ENCODE measurements around the gene ST14.
"Not testable (repeated sequence)": the region's sequence is repeated elsewhere in the genome, so short reads cannot be mapped to it uniquely, and the experiment has no call there.

The ST14 gene

DNA sequence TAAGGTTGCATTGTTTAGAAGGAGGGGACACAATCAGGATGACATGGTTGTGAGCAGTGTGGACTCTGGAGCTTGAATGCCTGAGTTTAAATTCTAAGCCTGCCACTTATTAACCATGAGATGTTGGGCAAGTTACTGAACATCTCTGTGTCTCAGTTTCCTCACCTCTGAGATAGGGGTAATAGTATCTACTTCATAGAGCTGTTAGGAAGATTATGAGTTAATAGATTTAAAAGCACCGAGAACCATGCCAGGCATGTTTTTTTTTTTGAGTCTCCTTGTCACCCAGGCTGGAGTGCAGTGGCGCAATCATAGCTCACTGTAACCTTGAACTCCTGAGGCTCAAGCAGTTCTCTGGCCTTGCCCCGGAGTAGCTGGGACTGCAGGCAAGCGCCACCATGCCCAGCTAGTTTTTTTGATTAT lies 33.3 kb downstream of the ST14 start (continued):
- TF ChIP-seq, protein P1, sequence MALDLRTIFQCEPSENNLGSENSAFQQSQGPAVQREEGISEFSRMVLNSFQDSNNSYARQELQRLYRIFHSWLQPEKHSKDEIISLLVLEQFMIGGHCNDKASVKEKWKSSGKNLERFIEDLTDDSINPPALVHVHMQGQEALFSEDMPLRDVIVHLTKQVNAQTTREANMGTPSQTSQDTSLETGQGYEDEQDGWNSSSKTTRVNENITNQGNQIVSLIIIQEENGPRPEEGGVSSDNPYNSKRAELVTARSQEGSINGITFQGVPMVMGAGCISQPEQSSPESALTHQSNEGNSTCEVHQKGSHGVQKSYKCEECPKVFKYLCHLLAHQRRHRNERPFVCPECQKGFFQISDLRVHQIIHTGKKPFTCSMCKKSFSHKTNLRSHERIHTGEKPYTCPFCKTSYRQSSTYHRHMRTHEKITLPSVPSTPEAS (tag by site-specific recombination; IDR thresholded peaks at IDR 0.05) = no peak
- no peak for TF ChIP-seq ZNF521 (tag by site-specific recombination; IDR thresholded peaks at IDR 0.05)
- TF ChIP-seq KLF16 (tag by site-specific recombination; IDR thresholded peaks at IDR 0.05) = no peak
- no peak for TF ChIP-seq ZNF558 (tag by site-specific recombination; IDR thresholded peaks at IDR 0.05)
- TF ChIP-seq, protein P2, sequence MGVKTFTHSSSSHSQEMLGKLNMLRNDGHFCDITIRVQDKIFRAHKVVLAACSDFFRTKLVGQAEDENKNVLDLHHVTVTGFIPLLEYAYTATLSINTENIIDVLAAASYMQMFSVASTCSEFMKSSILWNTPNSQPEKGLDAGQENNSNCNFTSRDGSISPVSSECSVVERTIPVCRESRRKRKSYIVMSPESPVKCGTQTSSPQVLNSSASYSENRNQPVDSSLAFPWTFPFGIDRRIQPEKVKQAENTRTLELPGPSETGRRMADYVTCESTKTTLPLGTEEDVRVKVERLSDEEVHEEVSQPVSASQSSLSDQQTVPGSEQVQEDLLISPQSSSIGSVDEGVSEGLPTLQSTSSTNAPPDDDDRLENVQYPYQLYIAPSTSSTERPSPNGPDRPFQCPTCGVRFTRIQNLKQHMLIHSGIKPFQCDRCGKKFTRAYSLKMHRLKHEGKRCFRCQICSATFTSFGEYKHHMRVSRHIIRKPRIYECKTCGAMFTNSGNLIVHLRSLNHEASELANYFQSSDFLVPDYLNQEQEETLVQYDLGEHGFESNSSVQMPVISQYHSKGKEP (tag by site-specific recombination; IDR thresholded peaks at IDR 0.05) = no peak
- no peak for TF ChIP-seq ZNF2 (tag by site-specific recombination; IDR thresholded peaks at IDR 0.05)

DNA sequence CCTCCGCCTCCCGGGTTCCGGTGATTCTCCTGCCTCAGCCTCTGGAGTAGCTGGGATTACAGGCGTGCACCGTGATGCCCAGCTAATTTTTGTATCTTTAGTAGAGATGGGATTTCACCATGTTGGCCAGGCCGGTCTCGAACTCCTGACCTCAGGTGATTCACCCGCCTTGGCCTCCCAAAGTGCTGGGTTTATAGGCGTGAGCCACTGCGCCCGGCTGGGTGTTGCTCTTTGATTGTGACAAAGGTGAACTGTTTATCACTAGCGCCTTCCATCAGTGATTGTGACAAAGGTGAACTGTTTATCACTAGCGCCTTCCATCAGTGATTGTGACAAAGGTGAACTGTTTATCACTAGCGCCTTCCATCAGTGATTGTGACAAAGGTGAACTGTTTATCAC lies 34.0 kb downstream of the ST14 start:
- H3K4me1 ChIP-seq (ENCODE audit: control insufficient read depth, insufficient read depth, low read length); CTCF ChIA-PET; H3K9me3 ChIP-seq (ENCODE audit: control insufficient read depth, insufficient read depth, low read depth, low read length); H3K4me3 ChIP-seq (ENCODE audit: low read depth, low read length); H3K27ac ChIP-seq (ENCODE audit: extremely low read depth, low read depth, low read length); H3K36me3 ChIP-seq (ENCODE audit: control insufficient read depth in 2 of 2, insufficient read depth in 1 of 2, low read length in 2 of 2): not testable (repeated sequence)
- POLR2A ChIA-PET = interaction anchor here (0.7 kb wide), 1 partner anchor 723 kb away, joined by 3 read pairs; the partner anchor contains the start of gene SNX19

DNA sequence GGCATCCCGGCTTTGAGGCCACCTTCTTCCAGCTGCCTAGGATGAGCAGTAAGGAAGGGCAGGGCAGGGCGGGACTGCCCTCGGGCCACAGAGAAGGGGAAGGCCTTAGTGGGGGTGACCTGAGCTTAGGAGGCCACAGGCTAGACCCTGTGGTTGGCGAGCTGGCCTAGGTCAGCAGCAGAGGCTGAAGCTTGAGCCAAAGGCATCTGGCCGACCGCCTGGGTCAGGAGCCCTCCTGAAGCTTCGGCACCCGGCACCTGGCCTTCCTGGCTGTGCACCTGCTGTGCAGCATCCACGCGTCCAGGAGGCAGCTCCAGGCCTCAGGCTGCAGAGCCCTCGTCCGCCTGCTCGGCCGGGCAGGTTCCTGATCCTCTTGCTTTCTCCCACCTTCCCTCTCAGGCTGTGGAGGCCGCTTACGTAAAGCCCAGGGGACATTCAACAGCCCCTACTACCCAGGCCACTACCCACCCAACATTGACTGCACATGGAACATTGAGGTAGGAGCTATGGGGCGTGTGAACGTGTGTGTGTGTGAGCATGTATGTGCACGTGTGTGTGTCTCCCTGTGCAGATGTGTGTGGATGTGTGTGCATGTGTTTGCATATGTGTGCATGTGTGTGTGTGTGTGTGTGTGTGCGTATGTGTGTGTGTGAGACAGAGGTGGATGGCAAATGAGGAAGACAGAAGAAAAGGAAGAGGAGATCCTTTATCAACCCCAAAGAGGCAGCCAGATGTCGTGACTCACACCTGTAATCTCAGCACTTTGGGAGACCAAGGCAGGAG lies 34.9 kb downstream of the ST14 start:
- Histone ChIP-seq H3K4me3 (ENCODE audit: low read depth, low read length) (no peak overlapping the region), H3K36me3 (ENCODE audit: control insufficient read depth in 2 of 2, insufficient read depth in 1 of 2, low read length in 2 of 2) (no peaks in the 10 kb centered on the region), H3K27ac (ENCODE audit: extremely low read depth, low read depth, low read length) (no peak overlapping the region), H3K9me3 (ENCODE audit: control insufficient read depth, insufficient read depth, low read depth, low read length) (no peaks in the 10 kb centered on the region), H3K4me1 (ENCODE audit: control insufficient read depth, insufficient read depth, low read length) (no peaks in the 10 kb centered on the region)
- POLR2A ChIA-PET = no interaction called here
- TF ChIP-seq, protein P1 (tag by site-specific recombination; IDR thresholded peaks at IDR 0.05) = peak; percentile 84; the same call in 1 of the 2 replicates
- no peak for TF ChIP-seq SCRT1 (tag by site-specific recombination; IDR thresholded peaks at IDR 0.05; ENCODE audit: borderline replicate concordance)
- CTCF ChIA-PET = interaction anchor here (0.6 kb wide), 1 partner anchor 36 kb away, joined by 5 read pairs; no protein-coding TSS in a partner anchor

DNA sequence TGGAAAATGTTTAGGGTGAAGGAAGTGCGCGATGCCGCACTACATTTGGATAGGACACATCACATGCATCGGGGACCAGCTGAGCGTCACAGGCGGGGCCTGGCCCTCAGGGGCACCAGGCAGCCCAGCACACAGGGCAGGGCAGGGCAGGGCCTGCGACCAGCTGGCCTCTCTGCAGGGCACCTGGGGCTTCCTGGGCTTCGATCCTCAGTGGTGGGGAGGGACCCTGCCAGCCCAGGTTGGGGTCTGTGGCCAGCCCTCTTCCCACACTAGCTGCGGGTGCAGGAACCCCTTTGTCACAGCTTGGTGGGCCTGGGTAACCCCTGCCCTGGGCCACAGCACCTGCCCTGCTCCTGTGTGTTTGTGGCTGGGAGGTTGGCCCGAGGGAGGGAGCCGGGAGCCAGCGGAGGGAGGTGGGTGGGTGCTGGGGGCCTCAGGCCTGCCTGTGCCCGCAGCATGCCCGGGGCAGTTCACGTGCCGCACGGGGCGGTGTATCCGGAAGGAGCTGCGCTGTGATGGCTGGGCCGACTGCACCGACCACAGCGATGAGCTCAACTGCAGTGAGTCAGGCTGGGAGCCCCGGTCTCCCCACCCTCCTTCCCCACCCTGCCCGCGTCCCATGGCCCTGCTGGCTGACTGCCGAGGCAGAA lies 37.9 kb downstream of the ST14 start:
- ChIA-PET POLR2A (no interaction called here), CTCF (interaction anchor here (0.6 kb wide), 1 partner anchor 185 kb away, joined by 3 read pairs; no protein-coding TSS in a partner anchor)
- H3K27ac ChIP-seq (ENCODE audit: extremely low read depth, low read depth, low read length) = no peak overlapping the region
- no peaks in the 10 kb centered on the region for H3K36me3 ChIP-seq (ENCODE audit: control insufficient read depth in 2 of 2, insufficient read depth in 1 of 2, low read length in 2 of 2)
- H3K4me1 ChIP-seq (ENCODE audit: control insufficient read depth, insufficient read depth, low read length) = no peaks in the 10 kb centered on the region
- no peaks in the 10 kb centered on the region for H3K9me3 ChIP-seq (ENCODE audit: control insufficient read depth, insufficient read depth, low read depth, low read length)
- no peak overlapping the region for H3K4me3 ChIP-seq (ENCODE audit: low read depth, low read length)
- TF ChIP-seq EGR2 (tag by site-specific recombination; IDR thresholded peaks at IDR 0.05; ENCODE audit: low read depth) (no peak), ZNF48 (tag by site-specific recombination; IDR thresholded peaks at IDR 0.05) (no peak), ZNF529 (tag by site-specific recombination; IDR thresholded peaks at IDR 0.05; ENCODE audit: insufficient replicate concordance) (no peak), ZNF24 (tag by site-specific recombination; IDR thresholded peaks at IDR 0.05) (no peak), ZBTB48 (tag by site-specific recombination; IDR thresholded peaks at IDR 0.05) (no peak), ZNF16 (tag by site-specific recombination; IDR thresholded peaks at IDR 0.05; ENCODE audit: low read depth) (no peak), ZNF843 (tag by site-specific recombination; IDR thresholded peaks at IDR 0.05) (no peak), ZNF521 (tag by site-specific recombination; IDR thresholded peaks at IDR 0.05) (no peak), ZNF239 (tag by site-specific recombination; IDR thresholded peaks at IDR 0.05) (no peak), ZNF768 (tag by site-specific recombination; IDR thresholded peaks at IDR 0.05) (no peak)
- TF ChIP-seq, protein P3, sequence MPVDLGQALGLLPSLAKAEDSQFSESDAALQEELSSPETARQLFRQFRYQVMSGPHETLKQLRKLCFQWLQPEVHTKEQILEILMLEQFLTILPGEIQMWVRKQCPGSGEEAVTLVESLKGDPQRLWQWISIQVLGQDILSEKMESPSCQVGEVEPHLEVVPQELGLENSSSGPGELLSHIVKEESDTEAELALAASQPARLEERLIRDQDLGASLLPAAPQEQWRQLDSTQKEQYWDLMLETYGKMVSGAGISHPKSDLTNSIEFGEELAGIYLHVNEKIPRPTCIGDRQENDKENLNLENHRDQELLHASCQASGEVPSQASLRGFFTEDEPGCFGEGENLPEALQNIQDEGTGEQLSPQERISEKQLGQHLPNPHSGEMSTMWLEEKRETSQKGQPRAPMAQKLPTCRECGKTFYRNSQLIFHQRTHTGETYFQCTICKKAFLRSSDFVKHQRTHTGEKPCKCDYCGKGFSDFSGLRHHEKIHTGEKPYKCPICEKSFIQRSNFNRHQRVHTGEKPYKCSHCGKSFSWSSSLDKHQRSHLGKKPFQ (tag by site-specific recombination; IDR thresholded peaks at IDR 0.05) = no peak
- TF ChIP-seq, protein P2 (tag by site-specific recombination; IDR thresholded peaks at IDR 0.05) = no peak
- TF ChIP-seq, protein P4, sequence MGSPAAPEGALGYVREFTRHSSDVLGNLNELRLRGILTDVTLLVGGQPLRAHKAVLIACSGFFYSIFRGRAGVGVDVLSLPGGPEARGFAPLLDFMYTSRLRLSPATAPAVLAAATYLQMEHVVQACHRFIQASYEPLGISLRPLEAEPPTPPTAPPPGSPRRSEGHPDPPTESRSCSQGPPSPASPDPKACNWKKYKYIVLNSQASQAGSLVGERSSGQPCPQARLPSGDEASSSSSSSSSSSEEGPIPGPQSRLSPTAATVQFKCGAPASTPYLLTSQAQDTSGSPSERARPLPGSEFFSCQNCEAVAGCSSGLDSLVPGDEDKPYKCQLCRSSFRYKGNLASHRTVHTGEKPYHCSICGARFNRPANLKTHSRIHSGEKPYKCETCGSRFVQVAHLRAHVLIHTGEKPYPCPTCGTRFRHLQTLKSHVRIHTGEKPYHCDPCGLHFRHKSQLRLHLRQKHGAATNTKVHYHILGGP (tag by site-specific recombination; IDR thresholded peaks at IDR 0.05) = no peak
